HEK293 (cell line): ENCODE data around the gene CALR3.
A peak's percentile ranks its signal among the peaks of the same experiment; 100 is the strongest.

ENCODE experiments used
- CTCF ChIA-PET: fragments of 350-600 bp; formaldehyde crosslinking; extraction: SDS; loops from one replicate; lab custom pipeline; 2021; ENCODE audit warnings: antibody characterized with exemption; lab: Yijun Ruan, JAX
- POLR2A ChIA-PET: fragments of 300-600 bp; formaldehyde crosslinking; extraction: SDS; loops from one replicate; lab custom pipeline; 2020; ENCODE audit warnings: antibody characterized with exemption, inconsistent platforms; lab: Yijun Ruan, JAX
- H3K27ac ChIP-seq: fragments of 200-500 bp; sonication (Bioruptor generic); 2 replicates; pipeline ENCODE4 v1.5.1; 2014; ENCODE audit warnings: low read depth, low read length, control low read depth, inconsistent platforms; ENCODE audit errors: extremely low read depth
- H3K36me3 ChIP-seq, 2 experiments: fragments of 200-500 bp in 1 of 2; sonication (Bioruptor generic) in 1 of 2; 1 replicate in 1 of 2; 2 replicates in 1 of 2; pipeline ENCODE4 v1.5.1; 2014 to 2017; ENCODE audit warnings: inconsistent platforms in 2 of 2, low read length in 2 of 2; ENCODE audit not compliant: control insufficient read depth in 2 of 2, insufficient read depth in 1 of 2
- H3K4me1 ChIP-seq: fragments of 200-500 bp; sonication (Bioruptor generic); 2 replicates; pipeline ENCODE4 v1.5.1; 2014; ENCODE audit warnings: mild to moderate bottlenecking, low read length, inconsistent platforms; ENCODE audit not compliant: control insufficient read depth, insufficient read depth
- H3K4me3 ChIP-seq: 2 replicates; pipeline ENCODE4 v1.5.1; 2011; ENCODE audit warnings: low read depth, mild to moderate bottlenecking, control low read depth, low read length, moderate library complexity
- H3K9me3 ChIP-seq: fragments of 200-500 bp; sonication (Bioruptor generic); 2 replicates; pipeline ENCODE4 v1.5.1; 2014; ENCODE audit warnings: low read depth, low read length, inconsistent platforms; ENCODE audit not compliant: control insufficient read depth, insufficient read depth
- KLF7 ChIP-seq: fragments of 450-650 bp; formaldehyde crosslinking; IDR thresholded peaks from 2 replicates; pipeline ENCODE4 v1.5.1; 2016; ENCODE audit warnings: missing biosample characterization, missing genetic modification characterization, borderline replicate concordance
- KLF8 ChIP-seq: fragments of 450-650 bp; formaldehyde crosslinking; IDR thresholded peaks from 2 replicates; pipeline ENCODE4 v1.5.1; 2016; ENCODE audit warnings: missing biosample characterization, missing genetic modification characterization
- PBX3 ChIP-seq: sonication (generic); formaldehyde crosslinking; IDR thresholded peaks from 2 replicates; pipeline ENCODE4 v1.8.1; 2022; ENCODE audit warnings: mild to moderate bottlenecking, moderate library complexity, missing genetic modification reagents
- ZNF10 ChIP-seq: fragments of 450-650 bp; formaldehyde crosslinking; IDR thresholded peaks from 2 replicates; pipeline ENCODE4 v1.5.1; 2017; ENCODE audit warnings: missing biosample characterization, missing genetic modification characterization
- ZNF121 ChIP-seq: fragments of 450-650 bp; formaldehyde crosslinking; IDR thresholded peaks from 2 replicates; pipeline ENCODE4 v1.5.1; 2016; ENCODE audit warnings: missing biosample characterization, missing genetic modification characterization
- ZNF202 ChIP-seq: fragments of 450-650 bp; formaldehyde crosslinking; IDR thresholded peaks from 2 replicates; pipeline ENCODE4 v1.5.1; 2016; ENCODE audit warnings: missing biosample characterization, missing genetic modification characterization, borderline replicate concordance
- ZNF292 ChIP-seq: fragments of 450-650 bp; formaldehyde crosslinking; IDR thresholded peaks from 2 replicates; pipeline ENCODE4 v1.5.1; 2016; ENCODE audit warnings: low read depth, missing biosample characterization, missing genetic modification characterization, borderline replicate concordance
- ZNF311 ChIP-seq: fragments of 450-650 bp; formaldehyde crosslinking; IDR thresholded peaks from 2 replicates; pipeline ENCODE4 v1.5.1; 2017; ENCODE audit warnings: missing biosample characterization, missing genetic modification characterization, borderline replicate concordance
- ZNF354C ChIP-seq: fragments of 450-650 bp; formaldehyde crosslinking; IDR thresholded peaks from 2 replicates; pipeline ENCODE4 v1.5.1; 2016; ENCODE audit warnings: missing biosample characterization, missing genetic modification characterization, low read depth, borderline replicate concordance
- ZNF37A ChIP-seq: fragments of 450-650 bp; IDR thresholded peaks from 2 replicates; pipeline ENCODE4 v1.5.1; 2018; ENCODE audit warnings: missing biosample characterization, missing genetic modification characterization
- ZNF473 ChIP-seq: fragments of 450-650 bp; formaldehyde crosslinking; IDR thresholded peaks from 2 replicates; pipeline ENCODE4 v1.5.1; 2017; ENCODE audit warnings: missing biosample characterization, missing genetic modification characterization
- ZNF549 ChIP-seq: fragments of 450-650 bp; IDR thresholded peaks from 2 replicates; pipeline ENCODE4 v1.5.1; 2018; ENCODE audit warnings: missing biosample characterization, missing genetic modification characterization, mild to moderate bottlenecking, inconsistent platforms, moderate library complexity
- TF ChIP-seq, protein P1 (sequence below): fragments of 450-650 bp; formaldehyde crosslinking; IDR thresholded peaks from 2 replicates; pipeline ENCODE4 v1.5.1; 2016; ENCODE audit warnings: missing biosample characterization, missing genetic modification characterization
- TF ChIP-seq, protein P2 (sequence below): fragments of 450-650 bp; formaldehyde crosslinking; IDR thresholded peaks from 2 replicates; pipeline ENCODE4 v1.5.1; 2017; ENCODE audit warnings: missing biosample characterization, missing genetic modification characterization
- TF ChIP-seq, protein P3 (sequence below): fragments of 450-650 bp; formaldehyde crosslinking; conservative IDR thresholded peaks from 2 replicates; pipeline ENCODE4 v1.5.1; 2016; ENCODE audit warnings: low read depth, missing biosample characterization, missing genetic modification characterization
- TF ChIP-seq, protein P4 (sequence below): fragments of 450-650 bp; formaldehyde crosslinking; IDR thresholded peaks from 2 replicates; pipeline ENCODE4 v1.5.1; 2017; ENCODE audit warnings: missing biosample characterization, missing genetic modification characterization

The CALR3 gene

GRCh38 chr19:16520986-16521624 lies 25.1 kb upstream of the CALR3 start:
- no peak overlapping the region for H3K4me3 ChIP-seq
- ChIA-PET CTCF (no interaction called here), POLR2A (no interaction called here)
- TF ChIP-seq, protein P1, sequence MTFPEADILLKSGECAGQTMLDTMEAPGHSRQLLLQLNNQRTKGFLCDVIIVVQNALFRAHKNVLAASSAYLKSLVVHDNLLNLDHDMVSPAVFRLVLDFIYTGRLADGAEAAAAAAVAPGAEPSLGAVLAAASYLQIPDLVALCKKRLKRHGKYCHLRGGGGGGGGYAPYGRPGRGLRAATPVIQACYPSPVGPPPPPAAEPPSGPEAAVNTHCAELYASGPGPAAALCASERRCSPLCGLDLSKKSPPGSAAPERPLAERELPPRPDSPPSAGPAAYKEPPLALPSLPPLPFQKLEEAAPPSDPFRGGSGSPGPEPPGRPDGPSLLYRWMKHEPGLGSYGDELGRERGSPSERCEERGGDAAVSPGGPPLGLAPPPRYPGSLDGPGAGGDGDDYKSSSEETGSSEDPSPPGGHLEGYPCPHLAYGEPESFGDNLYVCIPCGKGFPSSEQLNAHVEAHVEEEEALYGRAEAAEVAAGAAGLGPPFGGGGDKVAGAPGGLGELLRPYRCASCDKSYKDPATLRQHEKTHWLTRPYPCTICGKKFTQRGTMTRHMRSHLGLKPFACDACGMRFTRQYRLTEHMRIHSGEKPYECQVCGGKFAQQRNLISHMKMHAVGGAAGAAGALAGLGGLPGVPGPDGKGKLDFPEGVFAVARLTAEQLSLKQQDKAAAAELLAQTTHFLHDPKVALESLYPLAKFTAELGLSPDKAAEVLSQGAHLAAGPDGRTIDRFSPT (tag by site-specific recombination): 0 out of 2 replicates have a peak, but pooled peaks have one; percentile 33
- TF ChIP-seq ZNF37A: no peak
- H3K9me3 ChIP-seq: no peaks in the 10 kb centered on the region
- no peaks in the 10 kb centered on the region for H3K4me1 ChIP-seq
- peaks cover 22 to 96% of the 10 kb centered on the region in 2 experiments for H3K36me3 ChIP-seq
- no peak overlapping the region for H3K27ac ChIP-seq

DNA sequence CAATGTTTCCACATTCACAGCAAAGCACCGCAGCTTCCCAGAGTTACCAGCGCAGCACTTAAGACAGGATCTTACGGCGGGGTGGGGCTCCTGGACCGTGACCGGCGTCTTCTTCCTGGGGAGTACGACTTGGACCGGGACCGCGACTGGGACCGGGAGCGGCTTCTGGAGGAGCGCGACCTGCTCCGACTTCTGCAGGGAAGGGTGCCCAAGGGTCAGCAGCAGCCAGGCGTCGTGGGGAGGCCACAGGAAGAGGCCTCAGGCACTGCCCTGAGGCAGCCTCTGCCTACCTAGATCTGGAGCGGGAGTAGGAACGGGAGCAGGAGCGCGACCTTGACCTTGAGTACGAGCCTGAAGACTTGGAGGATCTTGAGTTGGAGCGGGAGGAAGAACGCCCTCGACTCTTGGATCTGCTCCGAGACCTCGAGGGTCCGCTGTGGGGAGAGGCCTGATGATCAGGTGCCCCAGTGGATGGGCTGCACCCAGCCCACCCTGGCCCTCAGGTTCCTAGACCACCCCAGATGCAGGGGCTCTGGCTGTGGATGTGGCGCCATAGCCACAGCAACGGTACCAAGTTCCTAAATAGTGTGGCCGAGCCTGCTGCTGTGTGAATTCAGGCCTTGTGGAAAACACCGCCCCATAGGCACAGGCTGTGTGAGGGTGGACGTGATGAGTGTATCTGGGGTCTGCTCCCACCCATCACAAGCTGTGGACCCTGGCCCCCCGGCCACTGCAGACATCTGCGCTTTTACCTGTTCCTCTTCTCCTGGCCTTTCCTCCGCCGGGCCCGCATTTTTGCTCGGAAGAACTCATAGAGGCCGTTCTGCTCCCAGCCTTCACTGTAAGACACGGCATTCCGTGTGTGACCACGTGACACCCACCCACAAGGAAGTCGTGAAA lies 24.4 kb upstream of the CALR3 start:
- Histone ChIP-seq H3K27ac (no peak overlapping the region), H3K4me3 (no peak overlapping the region), H3K4me1 (no peaks in the 10 kb centered on the region), H3K36me3 (peaks cover 29 to 90% of the 10 kb centered on the region in 2 experiments), H3K9me3 (no peaks in the 10 kb centered on the region)
- CTCF ChIA-PET: no interaction called here
- POLR2A ChIA-PET: no interaction called here
- TF ChIP-seq ZNF10 (tag by site-specific recombination) (no peak), ZNF354C (tag by site-specific recombination) (no peak), ZNF121 (tag by site-specific recombination) (no peak), KLF7 (tag by site-specific recombination) (no peak)
- TF ChIP-seq, protein P2, sequence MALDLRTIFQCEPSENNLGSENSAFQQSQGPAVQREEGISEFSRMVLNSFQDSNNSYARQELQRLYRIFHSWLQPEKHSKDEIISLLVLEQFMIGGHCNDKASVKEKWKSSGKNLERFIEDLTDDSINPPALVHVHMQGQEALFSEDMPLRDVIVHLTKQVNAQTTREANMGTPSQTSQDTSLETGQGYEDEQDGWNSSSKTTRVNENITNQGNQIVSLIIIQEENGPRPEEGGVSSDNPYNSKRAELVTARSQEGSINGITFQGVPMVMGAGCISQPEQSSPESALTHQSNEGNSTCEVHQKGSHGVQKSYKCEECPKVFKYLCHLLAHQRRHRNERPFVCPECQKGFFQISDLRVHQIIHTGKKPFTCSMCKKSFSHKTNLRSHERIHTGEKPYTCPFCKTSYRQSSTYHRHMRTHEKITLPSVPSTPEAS (tag by site-specific recombination): no peak
- TF ChIP-seq, protein P3, sequence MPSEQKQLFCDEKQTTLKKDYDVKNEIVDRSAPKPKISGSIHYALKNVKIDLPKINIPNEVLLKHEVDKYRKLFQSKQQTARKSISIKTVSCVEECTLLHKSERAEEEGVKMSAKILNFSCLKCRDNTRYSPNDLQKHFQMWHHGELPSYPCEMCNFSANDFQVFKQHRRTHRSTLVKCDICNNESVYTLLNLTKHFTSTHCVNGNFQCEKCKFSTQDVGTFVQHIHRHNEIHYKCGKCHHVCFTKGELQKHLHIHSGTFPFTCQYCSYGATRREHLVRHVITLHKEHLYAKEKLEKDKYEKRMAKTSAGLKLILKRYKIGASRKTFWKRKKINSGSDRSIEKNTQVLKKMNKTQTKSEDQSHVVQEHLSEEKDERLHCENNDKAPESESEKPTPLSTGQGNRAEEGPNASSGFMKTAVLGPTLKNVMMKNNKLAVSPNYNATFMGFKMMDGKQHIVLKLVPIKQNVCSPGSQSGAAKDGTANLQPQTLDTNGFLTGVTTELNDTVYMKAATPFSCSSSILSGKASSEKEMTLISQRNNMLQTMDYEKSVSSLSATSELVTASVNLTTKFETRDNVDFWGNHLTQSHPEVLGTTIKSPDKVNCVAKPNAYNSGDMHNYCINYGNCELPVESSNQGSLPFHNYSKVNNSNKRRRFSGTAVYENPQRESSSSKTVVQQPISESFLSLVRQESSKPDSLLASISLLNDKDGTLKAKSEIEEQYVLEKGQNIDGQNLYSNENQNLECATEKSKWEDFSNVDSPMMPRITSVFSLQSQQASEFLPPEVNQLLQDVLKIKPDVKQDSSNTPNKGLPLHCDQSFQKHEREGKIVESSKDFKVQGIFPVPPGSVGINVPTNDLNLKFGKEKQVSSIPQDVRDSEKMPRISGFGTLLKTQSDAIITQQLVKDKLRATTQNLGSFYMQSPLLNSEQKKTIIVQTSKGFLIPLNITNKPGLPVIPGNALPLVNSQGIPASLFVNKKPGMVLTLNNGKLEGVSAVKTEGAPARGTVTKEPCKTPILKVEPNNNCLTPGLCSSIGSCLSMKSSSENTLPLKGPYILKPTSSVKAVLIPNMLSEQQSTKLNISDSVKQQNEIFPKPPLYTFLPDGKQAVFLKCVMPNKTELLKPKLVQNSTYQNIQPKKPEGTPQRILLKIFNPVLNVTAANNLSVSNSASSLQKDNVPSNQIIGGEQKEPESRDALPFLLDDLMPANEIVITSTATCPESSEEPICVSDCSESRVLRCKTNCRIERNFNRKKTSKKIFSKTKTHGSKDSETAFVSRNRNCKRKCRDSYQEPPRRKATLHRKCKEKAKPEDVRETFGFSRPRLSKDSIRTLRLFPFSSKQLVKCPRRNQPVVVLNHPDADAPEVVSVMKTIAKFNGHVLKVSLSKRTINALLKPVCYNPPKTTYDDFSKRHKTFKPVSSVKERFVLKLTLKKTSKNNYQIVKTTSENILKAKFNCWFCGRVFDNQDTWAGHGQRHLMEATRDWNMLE (tag by site-specific recombination): no peak

- H3K9me3 ChIP-seq: no peaks in the 10 kb centered on the region
- TF ChIP-seq ZNF202 (tag by site-specific recombination) (no peak), ZNF311 (tag by site-specific recombination) (no peak), ZNF473 (tag by site-specific recombination) (no peak), KLF8 (tag by site-specific recombination) (peak; percentile 17; the same call in 1 of the 2 replicates), PBX3 (CRISPR knock-in tag) (no peak), ZNF292 (no peak), ZNF549 (tag by site-specific recombination) (no peak)
- TF ChIP-seq, protein P4, sequence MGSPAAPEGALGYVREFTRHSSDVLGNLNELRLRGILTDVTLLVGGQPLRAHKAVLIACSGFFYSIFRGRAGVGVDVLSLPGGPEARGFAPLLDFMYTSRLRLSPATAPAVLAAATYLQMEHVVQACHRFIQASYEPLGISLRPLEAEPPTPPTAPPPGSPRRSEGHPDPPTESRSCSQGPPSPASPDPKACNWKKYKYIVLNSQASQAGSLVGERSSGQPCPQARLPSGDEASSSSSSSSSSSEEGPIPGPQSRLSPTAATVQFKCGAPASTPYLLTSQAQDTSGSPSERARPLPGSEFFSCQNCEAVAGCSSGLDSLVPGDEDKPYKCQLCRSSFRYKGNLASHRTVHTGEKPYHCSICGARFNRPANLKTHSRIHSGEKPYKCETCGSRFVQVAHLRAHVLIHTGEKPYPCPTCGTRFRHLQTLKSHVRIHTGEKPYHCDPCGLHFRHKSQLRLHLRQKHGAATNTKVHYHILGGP (tag by site-specific recombination): no peak
- POLR2A ChIA-PET: no interaction called here
- H3K27ac ChIP-seq: no peak overlapping the region
- CTCF ChIA-PET: no interaction called here
- H3K36me3 ChIP-seq: peaks cover 24 to 88% of the 10 kb centered on the region in 2 experiments
- H3K4me3 ChIP-seq: no peak overlapping the region
- no peaks in the 10 kb centered on the region for H3K4me1 ChIP-seq
Observed at GRCh38 chr19:16519230-16519687, 23.3 kb upstream of the CALR3 start.
